ENCODE measurements around the gene DOCK4.

GRCh38 chr7:112206238-112206990 is at the start of gene DOCK4, which contains the start of gene ZNF277:
- no peak for TF ChIP-seq CTCF (conservative IDR thresholded peaks at IDR 0.05; ENCODE audit: low read length)
- TF ChIP-seq EZH2phosphoT487 (IDR thresholded peaks at IDR 0.05; ENCODE audit: borderline replicate concordance): no peak
